Measurements from ENCODE around the gene CD58.

Gene CD58

GRCh38 chr1:116493036-116493435, 77.8 kb downstream of the CD58 start:
- DNase-seq (ENCODE audit: low read depth) = no peak

GRCh38 chr1:116492358-116492811, 78.4 kb downstream of the CD58 start:
- DNase-seq (ENCODE audit: low read depth) = no peak

- no peak for DNase-seq (ENCODE audit: low read depth)
These were observed 79.0 kb downstream of the CD58 start for GRCh38 chr1:116491700-116492357.

GRCh38 chr1:116490588-116490987, 80.2 kb downstream of the CD58 start:
- DNase-seq (ENCODE audit: low read depth) = no peak

- no peak for DNase-seq (ENCODE audit: low read depth)
These were observed 81.6 kb downstream of the CD58 start for GRCh38 chr1:116489231-116489697.

- no peak for DNase-seq (ENCODE audit: low read depth)
These were observed 82.8 kb downstream of the CD58 start for GRCh38 chr1:116488071-116488470.

GRCh38 chr1:116487583-116487982, 83.2 kb downstream of the CD58 start:
- no peak for DNase-seq (ENCODE audit: low read depth)

- no peak for DNase-seq (ENCODE audit: low read depth)
These were observed 83.8 kb downstream of the CD58 start for GRCh38 chr1:116487031-116487430.

- peak; percentile 38 for DNase-seq (ENCODE audit: low read depth)
These were observed 84.4 kb downstream of the CD58 start for GRCh38 chr1:116486424-116486823.

- no peak for DNase-seq (ENCODE audit: low read depth)
These were observed 84.8 kb downstream of the CD58 start for GRCh38 chr1:116485976-116486375.

GRCh38 chr1:116485071-116485735, 85.6 kb downstream of the CD58 start:
- no peak for DNase-seq (ENCODE audit: low read depth)

- DNase-seq (ENCODE audit: low read depth) = no peak
These were observed 87.1 kb downstream of the CD58 start for GRCh38 chr1:116483481-116484309.

- DNase-seq (ENCODE audit: low read depth) = no peak
These were observed 88.3 kb downstream of the CD58 start for GRCh38 chr1:116482490-116482889.

- no peak for DNase-seq (ENCODE audit: low read depth)
These were observed 88.9 kb downstream of the CD58 start for GRCh38 chr1:116481934-116482333.

GRCh38 chr1:116478621-116479020, 92.2 kb downstream of the CD58 start:
- no peak for DNase-seq (ENCODE audit: low read depth)

GRCh38 chr1:116477429-116477828, 93.4 kb downstream of the CD58 start:
- DNase-seq (ENCODE audit: low read depth) = no peak

- no peak for DNase-seq (ENCODE audit: low read depth)
These were observed 94.5 kb downstream of the CD58 start for GRCh38 chr1:116476321-116476720.

GRCh38 chr1:116475850-116476218, 95.0 kb downstream of the CD58 start:
- DNase-seq (ENCODE audit: low read depth) = no peak

GRCh38 chr1:116474921-116475849, 95.6 kb downstream of the CD58 start:
- no peak for DNase-seq (ENCODE audit: low read depth)

- no peak for DNase-seq (ENCODE audit: low read depth)
These were observed 98.3 kb downstream of the CD58 start for GRCh38 chr1:116472431-116472961.

- DNase-seq (ENCODE audit: low read depth) = no peak
These were observed 99.6 kb downstream of the CD58 start for GRCh38 chr1:116471241-116471640.

Data from GM04503 (cell line).